Adrenal gland (tissue), 12 donors: ENCODE data around the gene PKNOX2. TPM values are rescaled to one million over a fixed set of nuclear protein-coding genes. Genes with fewer than 3 reads are reported as not detected.

Source experiments
- DNase-seq, 7 donors: peaks; one replicate each; pipeline ENCODE4 v3.0.0-alpha.2; 2019 to 2020
- H3K27ac ChIP-seq, 5 donors: fragments of 200-600 bp; sonication (generic) in 4 of 5; 1 replicate in 3 of 5; 2 replicates in 2 of 5; pipeline versions ENCODE4 v1.5.1 to v1.8.0; 2016 to 2020; ENCODE audit warnings: mild to moderate bottlenecking in 1 of 5
- H3K27me3 ChIP-seq: fragments of 200-600 bp; 2 replicates; pipeline ENCODE4 v1.8.0; 2021
- H3K36me3 ChIP-seq, 2 donors: fragments of 200-600 bp; replicated peaks in 1 of 2; 1 replicate in 1 of 2; 2 replicates in 1 of 2; pipeline versions ENCODE4 v1.5.1 to v1.8.0; 2018 to 2022
- H3K4me1 ChIP-seq, 2 donors: fragments of 200-600 bp; replicated peaks in 1 of 2; 1 replicate in 1 of 2; 2 replicates in 1 of 2; pipeline versions ENCODE4 v1.5.1 to v1.8.0; 2018 to 2021
- H3K4me3 ChIP-seq, 4 donors: fragments of 200-600 bp; sonication (generic) in 3 of 4; one replicate each; pipeline ENCODE4 v1.5.1; 2016 to 2018
- H3K9me3 ChIP-seq, 3 donors: fragments of 200-600 bp; sonication (generic) in 1 of 3; replicated peaks in 1 of 3; 1 replicate in 2 of 3; 2 replicates in 1 of 3; pipeline versions ENCODE4 v1.5.1 to v1.8.0; 2016 to 2021
- POLR2A ChIP-seq, 2 donors: fragments of 450-650 bp; IDR thresholded peaks; one replicate each; pipeline ENCODE4 v1.6.1; 2017; ENCODE audit warnings: antibody characterized with exemption in 2 of 2, mild to moderate bottlenecking in 2 of 2, moderate library complexity in 1 of 2
- WGBS, 4 donors: extraction: QIAGEN DNeasy Blood & Tissue Kit in 2 of 4; methylation state at CpG; one replicate each; pipeline versions ENCODE4 v1.1.5 to v1.1.7; 2013 to 2017; 5-methylcytosine and 5-hydroxymethylcytosine counted together
- intact Hi-C, 2 donors: fragments of 100-400 bp; cut with DNase I; formaldehyde crosslinking; loops; one replicate each; pipeline versions ENCODE4 v1.14.1 to v1.15.0; 2022 to 2023
- polyA plus RNA-seq, 3 donors: library from polyadenylated mRNA; stranded (reverse); fragments of 200-250 nt in 2 of 3; fragments of 350-450 nt in 1 of 3; fragmentation: Illumina TruSeq in 1 of 3; extraction: RNeasy Lipid Tissue Mini Kit (QIAGEN cat#74804) in 1 of 3; gene quantifications; one replicate each; pipeline ENCODE4 v1.2.3, GENCODE V29; 2013 to 2014
- total RNA-seq, 9 donors: library from RNA; depleted of rRNA in 4 of 9; stranded (reverse); fragments of >200 nt in 4 of 9; fragments of 120-200 nt in 1 of 9; fragmentation: NEBNext Ultra II Directional in 1 of 9; extraction: Animal tissue kit (Norgen Biotek cat#: 25700) in 1 of 9; gene quantifications; one replicate each; pipeline versions ENCODE4 v1.1.0 to v1.2.4, GENCODE V29; 2013 to 2023
- TF ChIP-seq, protein P1 (sequence below), 6 experiments: fragments of 450-650 bp in 4 of 6; fragments of 200-600 bp in 2 of 6; sonication (generic) in 1 of 6; IDR thresholded peaks; 1 replicate in 5 of 6; 2 replicates in 1 of 6; pipeline versions ENCODE4 v1.5.1 to v1.8.0; 2016 to 2021; ENCODE audit warnings: antibody characterized with exemption in 6 of 6, mild to moderate bottlenecking in 2 of 6, moderate library complexity in 1 of 6
- donor health status: healthy with polysubstance abuse.
- donor health status: Bipolar disorder and iron deficiency.
- donor health status: DM: yes; HTN: yes; CAD: no.
- donor health status: DM: no; HTN: no; CAD: no.
- donor health status: DM: no; HTN: no; CAD: no.
- donor health status: DM: yes; HTN: yes; CAD: no.

The PKNOX2 gene
- total and polyA plus RNA-seq, 12 donors = 1.2 to 34.7 (median 3.1) TPM

- no peak for DNase-seq
- H3K9me3 ChIP-seq = no peaks in the 10 kb centered on the region
- peaks cover 0 to 8% of the 10 kb centered on the region in 2 donors for H3K4me1 ChIP-seq
- TF ChIP-seq, protein P1, sequence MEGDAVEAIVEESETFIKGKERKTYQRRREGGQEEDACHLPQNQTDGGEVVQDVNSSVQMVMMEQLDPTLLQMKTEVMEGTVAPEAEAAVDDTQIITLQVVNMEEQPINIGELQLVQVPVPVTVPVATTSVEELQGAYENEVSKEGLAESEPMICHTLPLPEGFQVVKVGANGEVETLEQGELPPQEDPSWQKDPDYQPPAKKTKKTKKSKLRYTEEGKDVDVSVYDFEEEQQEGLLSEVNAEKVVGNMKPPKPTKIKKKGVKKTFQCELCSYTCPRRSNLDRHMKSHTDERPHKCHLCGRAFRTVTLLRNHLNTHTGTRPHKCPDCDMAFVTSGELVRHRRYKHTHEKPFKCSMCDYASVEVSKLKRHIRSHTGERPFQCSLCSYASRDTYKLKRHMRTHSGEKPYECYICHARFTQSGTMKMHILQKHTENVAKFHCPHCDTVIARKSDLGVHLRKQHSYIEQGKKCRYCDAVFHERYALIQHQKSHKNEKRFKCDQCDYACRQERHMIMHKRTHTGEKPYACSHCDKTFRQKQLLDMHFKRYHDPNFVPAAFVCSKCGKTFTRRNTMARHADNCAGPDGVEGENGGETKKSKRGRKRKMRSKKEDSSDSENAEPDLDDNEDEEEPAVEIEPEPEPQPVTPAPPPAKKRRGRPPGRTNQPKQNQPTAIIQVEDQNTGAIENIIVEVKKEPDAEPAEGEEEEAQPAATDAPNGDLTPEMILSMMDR (IDR thresholded peaks at IDR 0.05) = no peak
- TF ChIP-seq POLR2A (IDR thresholded peaks at IDR 0.05) = no peak
- intact Hi-C loops = no loop called here
- no peak overlapping the region for H3K4me3 ChIP-seq
- no peaks in the 10 kb centered on the region for H3K36me3 ChIP-seq
- H3K27ac ChIP-seq = no peak overlapping the region
- 77 to 89% (median 84%) methylated on average over 4 to 5 of the region's 5 CpGs for whole genome bisulfite sequencing, 4 donors
- no peaks in the 10 kb centered on the region for H3K27me3 ChIP-seq
Observed at GRCh38 chr11:125280646-125281045, 116.1 kb downstream of the PKNOX2 start.

- Histone ChIP-seq H3K4me3 (no peak overlapping the region), H3K9me3 (no peaks in the 10 kb centered on the region), H3K36me3 (no peaks in the 10 kb centered on the region), H3K27me3 (no peaks in the 10 kb centered on the region), H3K4me1 (no peaks in the 10 kb centered on the region), H3K27ac (no peak overlapping the region)
- TF ChIP-seq POLR2A (IDR thresholded peaks at IDR 0.05) = no peak
- TF ChIP-seq, protein P1 (IDR thresholded peaks at IDR 0.05) = no peak
- no peak for DNase-seq
- intact Hi-C loops = no loop called here
- WGBS, 4 donors = 75 to 81% (median 79%) methylated on average over 12 of the region's 12 CpGs
Observed at GRCh38 chr11:125281831-125282595, 117.5 kb downstream of the PKNOX2 start.

DNA sequence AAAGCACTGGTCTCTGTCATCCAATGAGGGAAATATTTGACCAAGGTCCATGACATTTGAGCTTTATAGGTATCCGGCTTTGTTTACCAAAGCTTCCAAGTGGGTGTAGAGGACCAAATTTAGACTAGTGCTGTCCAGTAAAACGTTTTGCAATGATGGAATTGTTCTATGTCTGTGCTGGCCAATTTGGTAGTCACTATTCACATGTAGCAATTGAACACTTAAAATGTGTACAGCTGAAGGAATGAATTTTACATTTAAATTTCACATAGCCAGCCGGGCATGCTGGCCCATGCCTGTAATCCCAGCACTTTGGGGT, 118.0 kb downstream of the PKNOX2 start:
- TF ChIP-seq, protein P1 (IDR thresholded peaks at IDR 0.05) = no peak
- TF ChIP-seq POLR2A (IDR thresholded peaks at IDR 0.05) = no peak
- no peaks in the 10 kb centered on the region for H3K36me3 ChIP-seq
- DNase-seq = no peak
- intact Hi-C loops = no loop called here
- H3K4me1 ChIP-seq = no peaks in the 10 kb centered on the region
- H3K9me3 ChIP-seq = no peaks in the 10 kb centered on the region
- H3K27ac ChIP-seq = no peak overlapping the region
- WGBS, 4 donors = 69 to 78% (median 73%) methylated on average over 3 of the region's 3 CpGs
- H3K4me3 ChIP-seq = no peak overlapping the region
- H3K27me3 ChIP-seq = no peaks in the 10 kb centered on the region

- Histone ChIP-seq H3K36me3 (no peaks in the 10 kb centered on the region), H3K9me3 (no peaks in the 10 kb centered on the region), H3K4me1 (no peaks in the 10 kb centered on the region), H3K27ac (no peak overlapping the region), H3K4me3 (no peak overlapping the region), H3K27me3 (no peaks in the 10 kb centered on the region)
- TF ChIP-seq POLR2A (IDR thresholded peaks at IDR 0.05) = no peak
- TF ChIP-seq, protein P1 (IDR thresholded peaks at IDR 0.05) = no peak
- DNase-seq = no peak
- intact Hi-C loops = no loop called here
- 82 to 90% (median 85%) methylated on average over 10 of the region's 10 CpGs for WGBS, 4 donors
Observed at GRCh38 chr11:125284245-125284850, 119.8 kb downstream of the PKNOX2 start.
